NCI-H1105 treated with DMSO at 0.1 percent for 48 hours (cell line): Measurements from ENCODE around the gene KIF17.
A peak's percentile ranks its signal among the peaks of the same experiment; 100 is the strongest.
"Not testable (repeated sequence)": the region's sequence is repeated elsewhere in the genome, so short reads cannot be mapped to it uniquely, and the experiment has no call there.

Experiments used
- DNase-seq: peaks from one replicate; lab custom pipeline; 2025; lab: John Stamatoyannopoulos, UW

KIF17 gene

GRCh38 chr1:20727746-20728316 lies 10.0 kb upstream of the KIF17 start:
- DNase-seq: no peak

- DNase-seq: no peak
Measured at GRCh38 chr1:20726932-20727745, 9.3 kb upstream of the KIF17 start.

GRCh38 chr1:20726118-20726911 lies 8.5 kb upstream of the KIF17 start:
- no peak for DNase-seq

- peak; percentile 94 for DNase-seq
Measured at GRCh38 chr1:20725189-20726117, 7.6 kb upstream of the KIF17 start.

- no peak for DNase-seq
Measured at GRCh38 chr1:20724364-20725188, 6.8 kb upstream of the KIF17 start.

GRCh38 chr1:20723537-20724363 lies 5.9 kb upstream of the KIF17 start:
- DNase-seq: no peak

GRCh38 chr1:20723159-20723536 lies 5.3 kb upstream of the KIF17 start:
- no peak for DNase-seq

- DNase-seq: no peak
Measured at GRCh38 chr1:20721117-20722061, 3.6 kb upstream of the KIF17 start.

GRCh38 chr1:20720631-20721091 lies 2.9 kb upstream of the KIF17 start:
- no peak for DNase-seq

DNA sequence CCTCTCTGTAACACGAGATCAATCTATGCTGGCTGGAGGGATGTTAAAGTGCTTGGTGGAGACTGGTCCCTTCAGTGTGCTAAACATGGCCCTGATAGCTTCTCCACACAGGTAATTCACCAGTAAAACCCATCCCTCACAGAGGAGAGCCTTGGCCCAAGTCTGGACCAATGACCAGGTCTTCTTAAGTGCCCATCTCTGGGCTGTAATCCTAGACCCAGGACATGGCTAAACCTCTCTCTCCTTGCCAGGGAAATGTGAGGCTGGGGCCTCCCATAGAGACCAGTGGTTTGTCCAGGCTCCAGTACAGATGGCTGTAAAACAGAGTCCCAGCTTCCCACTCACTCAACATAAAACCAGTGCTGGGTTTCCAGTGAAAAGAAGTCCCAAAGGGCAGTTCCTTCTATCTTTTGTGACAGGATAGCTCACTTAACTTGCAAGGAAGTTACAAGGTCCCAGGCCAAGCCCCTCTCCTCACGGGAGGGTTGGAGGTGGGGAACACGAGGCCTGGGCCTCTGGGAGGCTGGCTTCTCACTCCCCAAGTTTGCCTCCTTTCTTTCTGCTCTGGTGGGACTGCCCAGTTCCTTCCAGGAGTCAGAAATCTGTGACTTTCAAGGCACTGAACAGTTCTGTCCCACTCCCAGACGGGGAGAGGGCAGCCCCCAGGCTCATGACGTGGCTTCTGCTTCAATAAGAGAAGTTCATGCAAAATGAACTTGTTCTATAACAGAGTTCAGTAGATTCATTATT lies 2.2 kb upstream of the KIF17 start:
- no peak for DNase-seq

DNA sequence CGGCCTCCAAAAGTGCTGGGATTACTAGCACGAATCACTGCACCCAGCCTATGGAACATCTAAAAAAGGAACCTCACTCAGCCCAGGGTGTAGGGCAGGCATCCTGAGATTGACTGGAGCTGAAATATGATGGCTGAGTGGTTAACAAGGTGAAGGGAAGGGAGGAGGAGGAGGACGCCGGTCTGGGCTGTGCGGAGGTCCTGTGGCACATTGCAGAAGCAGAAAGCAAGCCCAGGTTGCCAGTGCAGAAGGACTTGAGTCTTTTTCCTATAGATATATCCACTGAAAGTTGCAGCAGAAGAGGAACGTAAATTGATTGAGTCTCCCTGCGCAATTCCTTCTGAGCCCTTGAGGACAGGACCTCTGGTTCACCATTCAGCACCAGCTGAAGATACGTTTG lies 1.5 kb upstream of the KIF17 start:
- no peak for DNase-seq

DNA sequence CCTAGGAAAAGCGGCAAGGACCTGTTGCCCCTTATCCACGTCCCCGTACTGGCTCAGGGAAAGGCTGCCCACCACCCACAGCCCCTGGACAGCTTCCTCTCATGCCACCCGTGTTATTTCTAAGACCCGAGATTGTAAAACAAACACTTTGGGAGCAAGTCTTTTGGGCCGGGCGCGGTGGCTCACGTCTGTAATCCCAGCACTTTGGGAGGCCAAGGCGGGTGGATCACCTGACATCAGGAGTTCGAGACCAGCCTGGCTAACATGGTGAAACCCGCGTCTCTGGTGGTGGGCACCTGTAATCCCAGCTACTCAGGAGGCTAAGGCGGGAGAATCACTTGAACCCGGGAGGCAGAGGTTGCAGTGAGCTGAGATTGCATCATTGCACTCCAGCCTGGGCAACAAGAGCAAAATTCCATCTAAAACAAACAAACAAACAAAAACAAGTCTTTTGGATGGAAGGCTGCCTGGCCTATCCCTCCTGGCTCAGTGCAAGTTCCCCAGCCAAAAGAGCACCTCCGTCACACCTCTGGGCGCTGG lies 606 bp upstream of the KIF17 start:
- not testable (repeated sequence) for DNase-seq

DNA sequence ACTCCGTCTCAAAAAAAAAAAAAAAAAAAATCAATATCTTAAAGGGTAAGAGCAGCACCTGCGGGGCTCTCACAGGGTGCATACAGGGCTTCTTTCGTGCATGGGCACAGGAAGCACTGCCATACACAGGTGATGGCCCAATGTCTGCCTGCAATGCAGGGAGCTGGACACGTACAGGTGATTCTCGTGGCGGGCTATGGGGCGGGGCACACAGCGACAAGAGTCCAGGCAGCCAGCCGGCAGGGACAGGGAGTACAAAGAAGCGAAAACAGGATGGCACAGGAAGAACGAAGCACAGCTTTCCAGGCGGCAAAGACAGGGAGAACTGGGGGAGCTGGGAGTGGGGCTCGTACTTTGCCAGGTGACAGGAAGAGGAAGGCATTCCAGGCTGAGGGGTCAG lies 1.6 kb downstream of the KIF17 start:
- no peak for DNase-seq

DNA sequence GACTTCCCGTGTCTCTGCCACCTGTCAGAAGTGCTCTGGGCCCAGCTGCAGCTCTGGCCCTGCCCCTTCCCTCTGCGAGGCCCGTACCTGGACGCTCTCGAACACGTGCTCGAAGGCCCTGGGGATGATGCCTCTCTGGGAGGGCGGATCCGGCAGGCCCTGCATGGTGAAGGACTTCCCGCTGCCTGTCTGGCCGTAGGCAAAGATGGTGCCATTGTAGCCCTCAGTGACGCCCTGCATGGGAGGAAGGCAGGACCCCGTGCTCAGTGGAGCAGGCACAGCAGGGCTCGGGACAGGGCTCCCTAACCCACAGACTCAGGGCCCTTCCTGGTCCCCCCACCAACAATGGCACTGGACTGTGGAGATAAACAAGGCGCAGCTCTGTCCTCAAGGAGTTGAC lies 2.4 kb downstream of the KIF17 start:
- no peak for DNase-seq

GRCh38 chr1:20713440-20713839 lies 4.4 kb downstream of the KIF17 start:
- no peak for DNase-seq

DNA sequence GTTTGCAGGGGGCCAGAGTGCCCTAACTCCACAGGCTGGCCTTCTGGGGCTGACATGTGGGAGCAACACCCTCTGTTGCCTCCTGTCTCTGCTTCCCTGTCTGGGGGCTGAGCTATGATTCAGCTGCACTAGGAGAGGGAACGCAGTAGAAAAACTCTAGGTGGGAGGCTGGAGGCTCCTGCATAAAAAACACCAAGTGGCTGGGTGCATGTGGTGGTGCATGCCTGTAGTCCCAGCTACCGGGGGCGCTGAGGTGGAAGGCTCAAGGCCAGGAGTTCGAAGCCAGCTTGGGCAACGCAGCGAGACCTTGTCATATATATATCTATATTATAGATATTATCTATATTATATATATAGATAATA lies 5.6 kb downstream of the KIF17 start:
- DNase-seq: no peak

DNA sequence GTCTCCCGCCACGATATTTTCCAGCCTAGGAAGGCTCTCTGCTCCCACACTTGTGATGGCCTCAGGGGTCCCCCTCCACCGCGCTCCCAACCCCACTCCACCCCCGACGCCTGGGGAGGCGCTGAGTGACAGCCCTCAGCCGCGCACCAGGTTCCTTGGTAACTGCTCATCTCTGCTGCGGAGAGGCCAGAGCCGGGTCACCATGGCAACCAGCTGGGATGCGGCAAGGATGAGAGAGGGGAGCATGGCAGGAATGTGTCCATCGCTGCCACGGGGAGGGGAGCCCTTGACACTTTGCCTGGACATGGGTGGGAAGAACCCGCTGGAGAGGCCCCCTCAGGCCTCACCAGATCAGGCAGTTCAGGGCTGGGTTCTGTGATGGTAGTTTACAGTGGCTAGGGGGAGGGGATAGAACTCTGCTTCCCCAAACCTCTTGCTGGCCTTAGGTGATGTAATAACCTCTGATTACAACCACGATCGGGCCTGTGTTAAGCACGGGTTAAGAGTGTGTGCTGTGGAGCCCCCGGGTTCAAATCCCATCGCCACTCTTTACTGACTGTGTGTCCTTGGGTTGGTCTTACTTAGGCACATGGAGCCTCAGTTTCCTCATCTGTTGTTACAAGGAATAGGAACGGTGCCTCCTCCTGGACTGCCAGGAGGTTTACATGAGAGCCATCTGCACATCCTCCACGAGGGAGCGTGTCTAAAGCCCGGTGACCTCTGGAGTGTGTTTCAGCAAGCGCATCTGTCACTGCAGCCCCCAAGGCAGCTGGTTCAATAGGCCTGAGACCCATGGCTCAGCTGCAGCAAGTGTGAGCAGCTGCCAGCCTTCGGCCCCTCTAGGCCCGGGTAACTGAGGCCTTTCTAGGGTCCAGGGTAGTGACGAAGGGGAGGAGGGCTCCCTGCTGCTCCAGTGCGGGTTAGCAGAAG lies 6.3 kb downstream of the KIF17 start:
- no peak for DNase-seq
